GM10266 (cell line): ENCODE results near the gene YIPF1.

Source experiments
- DNase-seq: peaks from one replicate; pipeline ENCODE4 v3.0.0; 2012; ENCODE audit errors: extremely low spot score
- CTCF ChIP-seq: IDR thresholded peaks from 2 replicates; pipeline ENCODE4 v1.5.1; 2012; ENCODE audit warnings: mild to moderate bottlenecking, low read depth; ENCODE audit not compliant: control insufficient read depth, insufficient read depth; ENCODE audit errors: missing control alignments

The YIPF1 gene

GRCh38 chr1:53889304-53890298, at the start of gene YIPF1:
YIPF1 (minus strand) TSS chr1:53889797; CDS start chr1:53888937, 860 bp downstream.
- no peak for TF ChIP-seq CTCF
- DNase-seq: peak; percentile 86

- TF ChIP-seq CTCF: no peak
- DNase-seq: no peak
Measured at GRCh38 chr1:53938136-53938830, 48.7 kb upstream of the YIPF1 start.

- no peak for TF ChIP-seq CTCF
- DNase-seq: no peak
Measured at GRCh38 chr1:53936430-53936829, 46.8 kb upstream of the YIPF1 start.

GRCh38 chr1:53934170-53934765, 44.7 kb upstream of the YIPF1 start:
- TF ChIP-seq CTCF: no peak
- no peak for DNase-seq

GRCh38 chr1:53931523-53931922, 41.9 kb upstream of the YIPF1 start:
- no peak for TF ChIP-seq CTCF

GRCh38 chr1:53930932-53931331, 41.3 kb upstream of the YIPF1 start:
- no peak for DNase-seq
- no peak for TF ChIP-seq CTCF

More at GRCh38 chr1:53931523-53931922, 41.9 kb upstream of the YIPF1 start:
- no peak for DNase-seq
